BLaER1 (cell line): ENCODE data around the gene SATB2.

Experiments used
- H3K27ac ChIP-seq: shearing (Covaris generic); formaldehyde crosslinking; 2 replicates; pipeline ENCODE4 v1.8.1; 2022
- H3K27me3 ChIP-seq: shearing (Covaris generic); formaldehyde crosslinking; 2 replicates; pipeline ENCODE4 v1.8.1; 2022
- H3K36me3 ChIP-seq: shearing (Covaris generic); formaldehyde crosslinking; 2 replicates; pipeline ENCODE4 v1.8.1; 2022
- H3K4me1 ChIP-seq: shearing (Covaris generic); formaldehyde crosslinking; 2 replicates; pipeline ENCODE4 v1.8.1; 2022
- H3K4me2 ChIP-seq: shearing (Covaris generic); formaldehyde crosslinking; 2 replicates; pipeline ENCODE4 v1.8.1; 2022
- H3K4me3 ChIP-seq: shearing (Covaris generic); formaldehyde crosslinking; 2 replicates; pipeline ENCODE4 v1.8.1; 2022
- H3K9ac ChIP-seq: shearing (Covaris generic); formaldehyde crosslinking; 2 replicates; pipeline ENCODE4 v1.8.1; 2022
- H3K9me3 ChIP-seq: shearing (Covaris generic); formaldehyde crosslinking; 2 replicates; pipeline ENCODE4 v1.8.1; 2022
- H4K20me1 ChIP-seq: shearing (Covaris generic); formaldehyde crosslinking; 2 replicates; pipeline ENCODE4 v1.8.1; 2022
- Cebpa-rat ChIP-seq: shearing (Covaris generic); IDR thresholded peaks from 2 replicates; pipeline ENCODE4 v1.8.1; 2022

The SATB2 gene

GRCh38 chr2:199466692-199467065 is 8.9 kb upstream of the SATB2 start:
- peaks cover 80% of the 10 kb centered on the region for H4K20me1 ChIP-seq
- H3K9ac ChIP-seq, result no peak overlapping the region
- no peak overlapping the region for H3K4me3 ChIP-seq
- TF ChIP-seq Cebpa-rat, result no peak
- peaks cover 100% of the 10 kb centered on the region for H3K27me3 ChIP-seq
- H3K27ac ChIP-seq, result no peak overlapping the region
- no peaks in the 10 kb centered on the region for H3K36me3 ChIP-seq
- H3K4me2 ChIP-seq, result no peak overlapping the region
- H3K9me3 ChIP-seq, result peaks cover 41% of the 10 kb centered on the region
- peaks cover 11% of the 10 kb centered on the region; the same call in 1 of the 2 replicates for H3K4me1 ChIP-seq

- Histone ChIP-seq H3K4me2 (no peak overlapping the region), H3K27me3 (peaks cover 100% of the 10 kb centered on the region), H3K9ac (no peak overlapping the region), H3K36me3 (no peaks in the 10 kb centered on the region), H3K9me3 (peaks cover 38% of the 10 kb centered on the region), H3K4me3 (no peak overlapping the region), H4K20me1 (peaks cover 86% of the 10 kb centered on the region), H3K27ac (no peak overlapping the region), H3K4me1 (peaks cover 11% of the 10 kb centered on the region; the same call in 1 of the 2 replicates)
- TF ChIP-seq Cebpa-rat, result no peak
These were observed 8.4 kb upstream of the SATB2 start for GRCh38 chr2:199465988-199466691.

GRCh38 chr2:199465390-199465789 is 7.7 kb upstream of the SATB2 start:
- Histone ChIP-seq H3K4me1 (peaks cover 11% of the 10 kb centered on the region; the same call in 1 of the 2 replicates), H3K36me3 (no peaks in the 10 kb centered on the region), H3K4me3 (no peak overlapping the region), H3K27ac (no peak overlapping the region), H3K4me2 (no peak overlapping the region), H4K20me1 (peaks cover 93% of the 10 kb centered on the region), H3K27me3 (peaks cover 100% of the 10 kb centered on the region), H3K9me3 (peaks cover 31% of the 10 kb centered on the region), H3K9ac (no peak overlapping the region)
- TF ChIP-seq Cebpa-rat, result no peak

- Histone ChIP-seq H4K20me1 (peaks cover 95% of the 10 kb centered on the region), H3K4me1 (peaks cover 14% of the 10 kb centered on the region; the same call in 1 of the 2 replicates), H3K4me2 (no peak overlapping the region), H3K27me3 (peaks cover 100% of the 10 kb centered on the region), H3K4me3 (no peak overlapping the region), H3K36me3 (no peaks in the 10 kb centered on the region), H3K27ac (no peak overlapping the region), H3K9me3 (peaks cover 26% of the 10 kb centered on the region), H3K9ac (no peak overlapping the region)
- no peak for TF ChIP-seq Cebpa-rat
These were observed 7.0 kb upstream of the SATB2 start for GRCh38 chr2:199464606-199465352.

- Histone ChIP-seq H3K27me3 (peaks cover 100% of the 10 kb centered on the region), H3K36me3 (no peaks in the 10 kb centered on the region), H3K9me3 (peaks cover 22% of the 10 kb centered on the region), H3K4me2 (peak overlapping the region; percentile 72), H3K4me1 (peaks cover 17% of the 10 kb centered on the region; the same call in 1 of the 2 replicates), H3K4me3 (peak overlapping the region; percentile 56), H3K27ac (no peak overlapping the region), H3K9ac (no peak overlapping the region), H4K20me1 (peaks cover 94% of the 10 kb centered on the region)
- TF ChIP-seq Cebpa-rat, result no peak
These were observed 6.2 kb upstream of the SATB2 start for GRCh38 chr2:199463708-199464605.

GRCh38 chr2:199462956-199463692 is 5.4 kb upstream of the SATB2 start:
- Histone ChIP-seq H3K4me3 (peak overlapping the region; percentile 56), H4K20me1 (peaks cover 86% of the 10 kb centered on the region), H3K4me2 (peak overlapping the region; percentile 72), H3K36me3 (no peaks in the 10 kb centered on the region), H3K9ac (no peak overlapping the region), H3K27me3 (peaks cover 100% of the 10 kb centered on the region), H3K4me1 (peaks cover 17% of the 10 kb centered on the region; the same call in 1 of the 2 replicates), H3K9me3 (peaks cover 15% of the 10 kb centered on the region; the same call in 1 of the 2 replicates), H3K27ac (no peak overlapping the region)
- TF ChIP-seq Cebpa-rat, result no peak

- H3K27ac ChIP-seq, result no peak overlapping the region
- no peak overlapping the region; the same call in 1 of the 2 replicates for H3K4me3 ChIP-seq
- H3K27me3 ChIP-seq, result peaks cover 99% of the 10 kb centered on the region
- peaks cover 21% of the 10 kb centered on the region; the same call in 1 of the 2 replicates for H3K4me1 ChIP-seq
- peaks cover 12% of the 10 kb centered on the region; the same call in 1 of the 2 replicates for H3K9me3 ChIP-seq
- no peaks in the 10 kb centered on the region for H3K36me3 ChIP-seq
- no peak for TF ChIP-seq Cebpa-rat
- H3K4me2 ChIP-seq, result peak overlapping the region; percentile 72; the same call in 1 of the 2 replicates
- H3K9ac ChIP-seq, result no peak overlapping the region
- H4K20me1 ChIP-seq, result peaks cover 84% of the 10 kb centered on the region
These were observed 4.7 kb upstream of the SATB2 start for GRCh38 chr2:199462347-199462955.

GRCh38 chr2:199461711-199462346 is 4.1 kb upstream of the SATB2 start:
- H3K9ac ChIP-seq, result no peak overlapping the region
- peaks cover 84% of the 10 kb centered on the region for H4K20me1 ChIP-seq
- H3K4me3 ChIP-seq, result no peak overlapping the region
- H3K4me2 ChIP-seq, result no peak overlapping the region
- no peak overlapping the region for H3K27ac ChIP-seq
- TF ChIP-seq Cebpa-rat, result no peak
- H3K36me3 ChIP-seq, result no peaks in the 10 kb centered on the region
- peaks cover 8% of the 10 kb centered on the region; the same call in 1 of the 2 replicates for H3K9me3 ChIP-seq
- peaks cover 99% of the 10 kb centered on the region for H3K27me3 ChIP-seq
- H3K4me1 ChIP-seq, result peaks cover 24% of the 10 kb centered on the region; the same call in 1 of the 2 replicates
